GM19455 (cell line): ENCODE results near the gene CITED4.

Experiments used
- ATAC-seq: cut with Tn5 transposase; IDR thresholded peaks from one replicate; pipeline ENCODE4 v1.9.1; 2021; ENCODE audit not compliant: unreplicated experiment

The CITED4 gene

DNA sequence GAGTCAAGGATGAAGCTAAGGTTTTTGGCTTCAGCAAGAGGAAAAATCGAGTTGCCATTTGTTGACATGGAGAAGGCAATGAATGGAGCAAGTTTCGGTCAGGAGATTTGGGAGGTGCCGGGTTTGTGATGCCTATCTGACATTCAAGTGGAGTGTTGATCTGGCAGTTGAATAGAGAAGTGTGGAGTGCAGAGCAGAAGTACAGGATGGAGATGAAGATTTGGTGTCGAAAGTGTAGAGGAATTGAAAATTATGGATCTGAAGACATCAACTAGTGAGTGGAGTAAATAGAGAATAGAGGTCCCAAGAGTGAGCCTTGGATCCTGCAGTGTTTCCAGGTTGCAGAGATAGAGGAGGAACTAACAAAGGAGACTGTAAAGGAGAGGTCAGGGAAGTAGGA, 25.9 kb downstream of the CITED4 start:
- no peak for ATAC-seq

DNA sequence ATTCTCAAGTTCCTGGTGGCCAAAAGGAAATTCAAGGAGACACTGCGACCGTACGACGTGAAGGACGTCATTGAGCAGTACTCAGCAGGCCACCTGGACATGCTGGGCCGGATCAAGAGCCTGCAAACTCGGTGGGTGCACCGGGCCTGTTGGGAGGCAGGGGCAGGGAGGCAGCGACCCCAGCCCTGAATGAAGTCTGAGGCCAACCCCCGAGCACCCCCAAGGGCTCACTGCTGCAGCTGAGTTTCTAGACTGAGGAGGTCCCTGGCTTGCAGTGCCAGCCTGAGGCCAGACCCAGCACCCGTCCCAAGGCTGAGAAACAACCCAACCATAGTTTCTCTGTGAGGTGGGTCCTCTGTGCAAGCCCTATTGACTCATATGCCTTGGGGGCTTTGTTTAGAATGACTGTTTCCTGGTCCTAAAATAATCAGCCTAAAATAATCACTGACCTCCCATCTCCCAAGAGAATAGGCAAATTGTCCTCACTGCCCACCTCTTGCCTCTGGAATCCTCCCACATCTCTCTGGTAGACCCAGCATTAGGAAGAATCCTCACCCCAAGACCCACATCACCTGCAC, 27.1 kb downstream of the CITED4 start:
- no peak for ATAC-seq

- ATAC-seq: no peak
Observed at GRCh38 chr1:40833979-40834378, 28.2 kb downstream of the CITED4 start.

GRCh38 chr1:40831001-40831732, 31.0 kb downstream of the CITED4 start:
- no peak for ATAC-seq

GRCh38 chr1:40830419-40830943, 31.7 kb downstream of the CITED4 start:
- no peak for ATAC-seq

DNA sequence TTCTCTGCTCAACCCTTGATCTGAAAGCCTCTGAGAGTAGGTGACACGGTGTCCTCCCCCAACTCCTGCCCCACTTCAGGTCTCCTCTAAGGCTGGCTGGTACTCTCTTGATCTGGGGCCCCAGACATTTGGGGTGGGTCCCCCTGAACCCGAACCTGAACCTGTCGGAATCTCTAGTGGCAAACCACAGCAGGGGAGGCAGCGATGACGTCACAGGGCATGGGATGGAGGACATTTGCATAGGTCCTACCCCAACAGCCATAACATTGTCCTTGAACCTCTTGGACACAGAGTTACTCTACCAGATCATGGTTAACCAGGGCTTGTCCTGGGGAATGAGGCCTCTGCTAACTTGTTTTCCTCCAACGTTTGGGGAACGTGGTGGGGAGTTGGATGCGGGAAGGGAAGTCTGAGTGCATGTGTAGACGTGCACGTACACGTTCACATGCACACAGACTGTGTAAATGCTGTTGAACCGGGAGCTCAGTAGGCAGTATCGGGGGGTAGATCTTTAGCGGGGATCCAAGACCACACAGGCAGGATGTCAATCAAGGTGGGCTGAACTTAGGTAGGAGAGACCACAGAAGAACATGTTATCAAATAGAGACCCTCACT, 32.4 kb downstream of the CITED4 start:
- no peak for ATAC-seq

GRCh38 chr1:40825996-40826395, 36.2 kb downstream of the CITED4 start:
- no peak for ATAC-seq

DNA sequence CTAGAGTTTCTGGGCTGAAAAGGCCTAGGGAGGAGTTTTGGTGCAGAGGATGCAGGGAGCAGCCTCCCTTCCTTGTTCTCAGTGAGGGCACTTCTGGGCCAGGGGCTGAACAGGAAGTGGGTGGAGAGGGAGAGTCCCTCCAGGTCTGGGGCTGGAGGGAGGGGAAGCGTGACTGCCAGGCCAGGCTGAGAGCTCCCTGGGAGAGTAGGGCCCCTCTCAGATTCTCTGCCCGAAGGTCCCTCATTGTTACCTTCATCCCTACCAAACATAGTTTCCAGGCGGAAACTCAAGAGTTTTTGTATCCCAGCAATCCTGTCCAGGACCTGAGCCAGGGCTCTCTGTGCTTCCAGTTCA, 36.8 kb downstream of the CITED4 start:
- ATAC-seq: no peak

DNA sequence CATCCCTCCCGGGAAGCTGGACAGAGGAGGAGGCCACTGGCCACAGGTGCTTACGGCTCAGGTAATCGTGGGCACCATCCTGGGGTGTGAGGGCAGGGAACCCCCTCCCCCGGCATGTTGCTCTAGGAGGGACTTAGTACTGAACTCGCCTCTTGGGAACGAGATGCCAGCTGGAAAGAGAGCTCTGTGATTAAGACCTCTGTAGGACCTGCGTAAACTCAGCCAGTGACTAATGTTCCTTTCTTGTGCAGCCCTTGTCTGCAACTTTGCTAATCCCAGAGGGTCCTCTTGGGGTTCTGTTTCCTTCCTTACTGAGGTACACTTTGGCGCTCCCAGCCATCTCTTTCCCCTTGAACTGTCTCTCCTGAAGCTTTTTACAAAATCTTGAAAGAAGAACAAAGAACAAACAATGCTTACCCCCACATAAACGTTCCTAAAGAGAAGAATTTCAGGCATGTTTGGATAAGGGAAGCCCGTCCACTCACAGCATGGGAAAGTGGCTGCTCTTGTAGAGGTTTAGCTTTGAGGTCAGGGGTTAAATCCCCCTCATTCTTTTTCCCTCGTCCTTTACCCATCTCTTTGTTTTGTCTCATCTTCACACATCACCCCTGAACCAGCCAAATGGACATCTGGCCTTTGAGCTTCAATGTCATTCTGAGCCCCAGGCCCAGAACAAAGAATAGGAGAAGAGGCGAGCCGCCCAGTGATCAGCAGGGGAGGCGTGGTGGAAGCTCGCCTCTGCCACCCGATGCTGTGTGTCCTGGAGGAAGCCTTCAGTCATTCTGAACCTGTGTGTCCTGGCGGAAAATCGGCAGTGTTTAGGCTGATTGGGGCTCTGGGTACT, 37.4 kb downstream of the CITED4 start:
- ATAC-seq: no peak

DNA sequence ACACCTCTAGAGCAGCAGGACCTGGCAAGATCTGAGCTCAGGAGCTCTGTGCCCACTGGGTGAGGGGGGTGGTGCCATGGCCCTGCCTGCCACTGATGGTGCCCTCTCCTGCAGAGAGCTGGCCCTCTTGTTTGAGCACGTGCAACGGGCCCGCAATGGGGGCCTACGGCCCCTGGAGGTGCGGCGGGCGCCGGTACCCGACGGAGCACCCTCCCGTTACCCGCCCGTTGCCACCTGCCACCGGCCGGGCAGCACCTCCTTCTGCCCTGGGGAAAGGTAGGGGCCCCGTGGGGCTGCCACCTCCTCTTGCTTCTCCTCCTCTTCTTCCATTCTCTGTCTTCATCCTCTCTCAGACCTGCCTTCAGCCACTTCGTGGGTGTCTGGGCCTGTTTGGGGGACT, 38.2 kb downstream of the CITED4 start:
- no peak for ATAC-seq

DNA sequence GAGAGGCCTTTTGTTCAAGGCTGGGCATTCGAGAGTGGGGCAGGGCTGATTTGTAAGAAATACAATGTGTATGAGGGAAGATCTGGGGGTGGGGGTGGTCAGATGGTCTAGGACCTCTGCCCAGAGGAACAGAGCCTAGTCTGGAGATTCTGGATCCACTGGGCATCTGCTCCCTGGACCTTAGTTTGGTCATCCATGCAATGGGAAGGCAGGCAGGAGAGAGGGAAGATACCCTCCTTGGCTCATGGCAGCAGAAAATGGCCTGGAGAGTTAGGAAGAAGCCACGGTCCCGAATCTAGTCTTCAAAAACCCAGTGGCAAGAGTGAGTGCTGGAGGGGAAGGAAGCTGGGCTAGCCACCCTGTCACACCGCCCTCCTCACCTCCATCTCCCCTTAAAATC, 38.8 kb downstream of the CITED4 start:
- no peak for ATAC-seq

GRCh38 chr1:40822890-40823289, 39.3 kb downstream of the CITED4 start:
- ATAC-seq: no peak

GRCh38 chr1:40820911-40821693, 41.1 kb downstream of the CITED4 start:
- ATAC-seq: no peak

- ATAC-seq: no peak
Observed at GRCh38 chr1:40820251-40820797, 41.8 kb downstream of the CITED4 start.

DNA sequence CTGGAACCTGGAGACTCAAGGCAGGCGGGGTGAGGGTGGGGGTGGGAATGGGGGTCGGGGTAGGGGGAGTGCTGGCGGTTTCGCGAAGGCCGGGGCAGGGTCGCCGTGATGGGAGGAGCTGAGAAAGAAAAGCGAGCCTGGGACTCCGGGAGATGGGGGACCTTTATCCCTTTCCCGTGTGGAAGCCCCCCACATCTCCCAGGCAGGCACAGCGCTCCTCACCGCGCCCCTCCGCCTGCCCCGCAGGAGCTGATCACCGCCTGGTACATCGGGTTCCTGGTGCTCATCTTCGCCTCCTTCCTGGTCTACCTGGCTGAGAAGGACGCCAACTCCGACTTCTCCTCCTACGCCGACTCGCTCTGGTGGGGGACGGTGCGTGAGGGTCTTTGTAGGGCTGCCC, 43.1 kb downstream of the CITED4 start:
- no peak for ATAC-seq

DNA sequence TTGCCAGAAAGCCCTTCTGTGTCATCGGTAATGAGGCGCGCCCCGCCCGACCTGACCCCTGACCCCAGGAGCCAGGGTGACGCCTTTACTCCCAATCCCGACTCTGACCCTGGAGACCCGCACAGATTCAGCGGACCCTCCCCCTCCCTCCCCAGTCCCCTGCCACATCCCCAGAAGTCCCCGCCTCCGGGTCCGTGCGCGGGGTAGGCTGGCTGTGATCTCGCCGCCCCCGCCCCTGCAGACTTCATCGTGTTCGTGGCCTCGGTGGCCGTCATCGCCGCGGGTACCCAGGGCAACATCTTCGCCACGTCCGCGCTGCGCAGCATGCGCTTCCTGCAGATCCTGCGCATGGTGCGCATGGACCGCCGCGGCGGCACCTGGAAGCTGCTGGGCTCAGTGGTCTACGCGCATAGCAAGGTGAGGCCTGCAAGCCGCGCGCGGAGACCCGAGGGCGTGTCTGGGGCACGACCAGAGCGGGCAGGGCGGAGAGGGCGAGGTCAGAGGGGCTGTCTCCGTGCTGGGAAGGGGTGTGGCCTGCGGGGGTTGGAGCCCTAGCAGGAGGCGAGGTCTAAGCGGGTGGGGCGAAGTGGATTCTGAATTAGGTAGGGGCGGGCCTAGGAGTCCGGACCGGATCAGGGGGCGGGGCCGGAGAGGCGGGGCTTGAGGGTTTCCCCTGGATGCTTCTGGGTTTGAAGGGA, 43.8 kb downstream of the CITED4 start:
- ATAC-seq: peak; percentile 75

DNA sequence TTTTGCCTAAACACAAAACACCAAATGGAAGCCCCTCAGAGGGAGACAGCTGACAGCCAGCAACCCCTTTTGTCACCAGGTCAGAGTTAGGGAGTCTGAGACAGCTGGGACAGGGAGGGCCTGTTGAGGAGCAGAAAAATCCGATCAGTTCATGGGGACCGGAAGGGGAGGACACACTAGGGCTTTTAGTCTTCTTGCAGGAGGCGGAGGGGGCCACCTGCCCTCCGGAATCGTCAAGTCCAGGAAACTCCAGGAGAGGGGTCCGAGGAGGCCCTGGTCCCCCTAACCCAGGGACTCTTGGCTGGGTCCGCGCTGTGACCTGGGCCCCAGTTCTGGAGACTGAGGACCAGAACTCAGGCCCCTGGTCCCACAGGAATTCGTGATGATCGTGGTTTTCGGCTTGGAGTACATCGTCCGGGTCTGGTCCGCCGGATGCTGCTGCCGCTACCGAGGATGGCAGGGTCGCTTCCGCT, 44.3 kb downstream of the CITED4 start:
- ATAC-seq: peak; percentile 29

GRCh38 chr1:40815420-40815819, 46.7 kb downstream of the CITED4 start:
- ATAC-seq: no peak
